ENCODE data around the gene UNG.

Gene UNG

DNA sequence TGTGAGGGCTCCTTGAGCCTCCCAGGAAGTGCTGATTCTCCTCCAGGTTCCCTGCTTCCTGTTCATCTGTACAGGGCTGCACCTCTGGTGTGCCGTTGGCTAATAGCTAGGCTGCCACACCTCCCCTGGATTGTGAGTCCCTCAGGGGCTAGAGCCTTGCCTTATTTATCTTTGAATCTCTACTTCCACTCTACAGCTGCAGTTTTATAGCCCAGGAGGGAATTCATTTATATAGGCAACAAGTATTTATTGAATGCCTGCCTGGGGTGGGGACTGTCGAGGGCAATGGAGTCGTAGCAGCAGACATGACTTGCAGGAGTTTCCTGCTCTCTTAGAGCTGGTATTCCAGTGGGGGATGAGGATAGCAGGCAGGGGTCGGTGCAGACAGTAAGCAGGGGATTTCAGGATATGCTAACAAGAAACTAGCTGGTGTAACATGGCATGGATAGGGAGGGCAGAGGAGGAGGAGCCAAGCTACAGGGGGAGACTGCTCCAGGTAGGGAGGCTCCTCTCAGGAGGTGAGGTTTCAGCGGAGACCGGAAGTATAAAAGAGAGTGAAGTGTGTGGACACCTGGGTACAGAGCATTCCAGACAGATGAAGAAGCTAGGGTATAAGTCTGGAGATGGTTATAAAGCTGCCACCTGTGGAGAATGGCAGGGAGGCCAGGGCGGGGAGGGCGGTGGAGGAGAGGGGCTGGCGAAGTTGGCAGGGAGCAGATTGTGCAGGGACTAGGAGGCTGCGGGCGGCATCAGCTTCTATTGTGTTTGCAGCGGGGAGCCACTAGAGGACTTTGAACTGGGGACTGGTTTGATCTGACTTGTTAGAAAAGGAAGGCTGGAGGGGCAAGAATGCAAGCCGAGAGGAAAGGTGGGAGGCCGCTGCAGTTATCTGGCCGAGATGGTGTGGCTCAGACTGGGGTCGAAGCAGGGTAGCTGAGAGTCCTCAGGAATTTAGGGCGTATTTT, 27.8 kb upstream of the UNG start:
- TF ChIP-seq, protein P1, sequence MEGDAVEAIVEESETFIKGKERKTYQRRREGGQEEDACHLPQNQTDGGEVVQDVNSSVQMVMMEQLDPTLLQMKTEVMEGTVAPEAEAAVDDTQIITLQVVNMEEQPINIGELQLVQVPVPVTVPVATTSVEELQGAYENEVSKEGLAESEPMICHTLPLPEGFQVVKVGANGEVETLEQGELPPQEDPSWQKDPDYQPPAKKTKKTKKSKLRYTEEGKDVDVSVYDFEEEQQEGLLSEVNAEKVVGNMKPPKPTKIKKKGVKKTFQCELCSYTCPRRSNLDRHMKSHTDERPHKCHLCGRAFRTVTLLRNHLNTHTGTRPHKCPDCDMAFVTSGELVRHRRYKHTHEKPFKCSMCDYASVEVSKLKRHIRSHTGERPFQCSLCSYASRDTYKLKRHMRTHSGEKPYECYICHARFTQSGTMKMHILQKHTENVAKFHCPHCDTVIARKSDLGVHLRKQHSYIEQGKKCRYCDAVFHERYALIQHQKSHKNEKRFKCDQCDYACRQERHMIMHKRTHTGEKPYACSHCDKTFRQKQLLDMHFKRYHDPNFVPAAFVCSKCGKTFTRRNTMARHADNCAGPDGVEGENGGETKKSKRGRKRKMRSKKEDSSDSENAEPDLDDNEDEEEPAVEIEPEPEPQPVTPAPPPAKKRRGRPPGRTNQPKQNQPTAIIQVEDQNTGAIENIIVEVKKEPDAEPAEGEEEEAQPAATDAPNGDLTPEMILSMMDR (IDR thresholded peaks at IDR 0.05; ENCODE audit: low read length, missing control alignments) = no peak
- no peak for DNase-seq (ENCODE audit: low read depth)
- no peak overlapping the region for H3K4me3 ChIP-seq (replicated peaks; ENCODE audit: low read depth, low read length)

DNA sequence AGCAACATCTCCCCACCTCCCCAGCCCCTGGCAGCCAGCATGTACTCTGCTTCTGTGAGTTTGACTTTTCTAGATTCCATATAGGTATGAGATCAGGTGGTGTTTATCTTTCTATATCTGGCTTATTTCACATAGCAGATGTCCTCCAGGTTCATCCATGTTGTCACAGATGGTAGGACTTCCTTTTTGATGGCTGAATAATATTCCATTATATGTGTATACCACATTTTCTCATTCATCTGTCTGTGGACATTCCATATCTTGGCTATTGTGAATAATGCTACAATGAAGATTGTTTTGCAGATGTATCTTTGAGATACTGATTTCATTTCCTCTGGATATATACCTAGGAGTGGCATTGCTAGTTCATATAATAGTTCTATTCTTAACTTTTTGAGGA, 22.5 kb upstream of the UNG start:
- no peak overlapping the region for H3K4me3 ChIP-seq (replicated peaks; ENCODE audit: low read depth, low read length)
- no peak for DNase-seq (ENCODE audit: low read depth)
- TF ChIP-seq, protein P1 (IDR thresholded peaks at IDR 0.05; ENCODE audit: low read length, missing control alignments) = no peak

DNA sequence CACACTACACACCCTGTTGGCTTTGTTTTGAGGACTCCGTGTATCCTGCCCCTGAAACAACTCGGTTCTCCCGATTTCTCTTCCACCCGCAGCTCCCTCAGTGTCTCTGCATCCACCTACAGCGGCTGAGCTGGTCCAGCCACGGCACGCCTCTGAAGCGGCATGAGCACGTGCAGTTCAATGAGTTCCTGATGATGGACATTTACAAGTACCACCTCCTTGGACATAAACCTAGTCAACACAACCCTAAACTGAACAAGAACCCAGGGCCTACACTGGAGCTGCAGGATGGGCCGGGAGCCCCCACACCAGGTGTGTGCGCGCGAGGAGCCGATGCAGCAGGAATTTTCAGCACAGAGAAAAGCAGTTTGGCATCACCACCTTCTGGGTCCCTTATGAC, 14.6 kb upstream of the UNG start:
- TF ChIP-seq, protein P1 (IDR thresholded peaks at IDR 0.05; ENCODE audit: low read length, missing control alignments) = no peak
- no peak for DNase-seq (ENCODE audit: low read depth)
- H3K4me3 ChIP-seq (replicated peaks; ENCODE audit: low read depth, low read length) = no peak overlapping the region

DNA sequence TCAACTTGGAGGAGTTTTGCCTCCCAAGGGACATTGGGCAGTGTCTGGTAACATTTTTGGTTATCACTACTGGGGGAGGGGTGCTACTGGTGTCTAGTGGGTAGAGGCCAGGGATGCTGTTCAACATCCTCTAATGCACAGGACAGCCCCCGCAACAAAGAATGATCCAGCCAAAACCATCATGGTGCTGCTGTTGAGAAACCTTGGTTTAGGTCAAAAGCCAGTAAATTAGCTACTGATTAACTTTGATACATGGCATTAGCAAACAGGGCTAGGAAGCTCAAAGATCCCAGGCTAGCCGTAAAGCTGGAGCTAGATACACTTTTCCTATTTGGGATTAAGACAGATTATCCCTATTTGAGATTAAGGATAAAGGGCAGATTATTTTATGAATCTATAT, 13.0 kb upstream of the UNG start:
- H3K4me3 ChIP-seq (replicated peaks; ENCODE audit: low read depth, low read length) = no peak overlapping the region
- TF ChIP-seq, protein P1 (IDR thresholded peaks at IDR 0.05; ENCODE audit: low read length, missing control alignments) = no peak
- DNase-seq (ENCODE audit: low read depth) = no peak

DNA sequence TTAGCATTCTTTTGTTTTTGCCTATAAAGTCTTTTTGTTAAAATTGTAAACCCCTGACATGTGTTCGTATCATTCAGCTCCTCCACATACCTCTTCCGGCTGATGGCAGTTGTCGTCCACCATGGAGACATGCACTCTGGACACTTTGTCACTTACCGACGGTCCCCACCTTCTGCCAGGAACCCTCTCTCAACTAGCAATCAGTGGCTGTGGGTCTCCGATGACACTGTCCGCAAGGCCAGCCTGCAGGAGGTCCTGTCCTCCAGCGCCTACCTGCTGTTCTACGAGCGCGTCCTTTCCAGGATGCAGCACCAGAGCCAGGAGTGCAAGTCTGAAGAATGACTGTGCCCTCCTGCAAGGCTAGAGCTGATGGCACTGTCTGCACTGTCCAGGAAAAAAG, 11.8 kb upstream of the UNG start:
- TF ChIP-seq, protein P1 (IDR thresholded peaks at IDR 0.05; ENCODE audit: low read length, missing control alignments) = no peak
- H3K4me3 ChIP-seq (replicated peaks; ENCODE audit: low read depth, low read length) = no peak overlapping the region

DNA sequence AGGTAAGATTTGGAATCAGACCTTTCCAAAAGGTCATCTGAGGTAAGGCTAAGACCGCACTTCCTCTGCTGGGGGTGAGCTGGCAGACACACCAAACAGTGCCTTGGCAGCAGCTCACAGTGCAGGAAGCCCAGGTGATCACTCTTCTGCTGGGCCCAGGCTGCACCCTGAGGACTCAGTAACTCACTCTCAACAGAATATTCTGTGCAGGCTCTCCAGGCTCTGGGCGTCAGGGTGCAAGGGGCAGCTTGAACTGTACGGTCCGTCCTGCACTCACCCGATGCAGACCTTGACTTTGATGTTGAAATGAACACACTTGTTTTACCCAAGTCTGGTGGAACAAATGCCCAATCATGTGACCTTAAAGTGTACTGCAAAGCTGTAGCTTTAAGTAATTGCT, 10.1 kb upstream of the UNG start:
- TF ChIP-seq, protein P1 (IDR thresholded peaks at IDR 0.05; ENCODE audit: low read length, missing control alignments) = no peak
- no peak for DNase-seq (ENCODE audit: low read depth)
- no peak overlapping the region for H3K4me3 ChIP-seq (replicated peaks; ENCODE audit: low read depth, low read length)

More for the DNA sequence above, 11.8 kb upstream of the UNG start:
- no peak for DNase-seq (ENCODE audit: low read depth)

Data from fibroblast of pulmonary artery (primary cell).